ACHN (cell line): ENCODE results near the gene HDAC7.
A peak's percentile ranks its signal among the peaks of the same experiment; 100 is the strongest.

Source experiments
- DNase-seq: peaks from one replicate; pipeline ENCODE4 v3.0.0-alpha.2; 2015
- in situ Hi-C: cut with HindIII; loops from 2 replicates; pipeline ENCODE4 v1.10.0; 2017; ENCODE audit warnings: low sequenced_read_pairs, low pct_ligation_motif_present, low pct_unique_long_range_greater_than_20kb

Gene HDAC7

DNA sequence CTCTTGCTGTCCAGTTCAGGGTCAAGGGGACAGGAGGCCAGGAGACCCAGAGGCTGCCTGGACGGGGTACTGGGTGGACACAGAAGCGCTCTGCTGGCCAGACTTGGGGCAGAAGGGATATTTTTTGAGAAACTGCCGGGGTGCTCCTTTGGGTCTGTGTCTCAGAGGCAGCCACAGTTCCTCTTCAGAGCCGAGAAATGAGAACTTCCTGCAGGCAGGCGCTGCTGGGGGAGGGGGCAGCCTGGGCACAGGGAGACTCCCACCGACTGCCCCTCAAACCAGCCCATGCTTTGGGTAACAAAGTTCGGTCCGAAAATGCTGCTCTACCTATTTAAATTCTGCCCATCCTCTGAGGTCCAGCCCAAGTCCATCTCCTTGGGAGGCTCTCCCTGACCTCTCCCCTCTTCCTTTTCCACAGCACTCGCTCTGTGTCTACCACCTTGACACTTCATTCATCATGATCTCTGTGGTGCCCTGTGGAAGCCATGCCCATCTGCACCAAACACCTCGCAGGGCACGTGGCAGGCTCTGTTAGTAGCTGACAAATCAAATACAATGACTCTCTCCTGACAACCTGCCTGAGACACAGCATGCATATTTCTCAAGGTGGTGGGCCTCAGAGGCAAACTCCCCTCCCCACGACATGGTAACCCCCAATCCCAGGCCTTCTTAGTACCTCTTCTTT lies 16.4 kb downstream of the HDAC7 start:
- DNase-seq = no peak
- in situ Hi-C loops = no loop called here

DNA sequence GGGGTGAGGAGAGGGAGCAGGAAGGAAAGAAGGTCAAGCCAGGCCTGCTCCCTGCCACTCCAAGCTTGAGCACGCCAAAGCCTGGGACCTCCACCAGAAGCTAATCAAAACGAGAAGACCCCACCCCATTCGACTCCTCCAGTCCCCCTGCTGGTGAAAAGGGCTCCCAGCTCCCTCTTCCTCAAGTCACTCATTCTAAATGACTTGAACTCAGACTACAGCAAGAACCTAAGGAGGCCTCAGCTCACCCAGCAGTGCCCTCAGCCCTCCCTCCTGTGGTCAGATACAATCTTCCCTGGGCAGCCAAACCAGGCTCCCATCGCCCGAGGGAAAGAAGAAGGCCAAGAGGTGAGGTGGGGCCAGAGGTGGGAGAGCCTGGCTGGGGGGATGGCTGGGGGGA lies 17.4 kb downstream of the HDAC7 start:
- in situ Hi-C loops = no loop called here
- no peak for DNase-seq

DNA sequence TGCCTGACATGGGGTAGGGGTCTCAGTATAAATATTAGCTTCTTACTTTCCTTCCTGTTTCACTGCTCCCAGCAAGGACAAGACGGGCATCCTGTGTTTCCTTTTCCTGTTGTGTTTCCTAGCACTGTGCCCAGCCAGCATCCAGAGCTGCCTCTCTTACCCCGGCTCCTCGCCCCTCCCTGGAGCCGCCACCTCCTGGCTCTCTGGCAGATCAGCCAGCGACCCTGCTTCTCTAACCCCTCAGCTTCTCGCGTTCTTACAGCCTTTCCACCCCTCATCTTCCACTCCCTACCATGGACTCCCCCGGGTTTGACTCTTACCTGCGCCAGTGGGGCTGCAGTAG lies 17.8 kb downstream of the HDAC7 start:
- no peak for DNase-seq

DNA sequence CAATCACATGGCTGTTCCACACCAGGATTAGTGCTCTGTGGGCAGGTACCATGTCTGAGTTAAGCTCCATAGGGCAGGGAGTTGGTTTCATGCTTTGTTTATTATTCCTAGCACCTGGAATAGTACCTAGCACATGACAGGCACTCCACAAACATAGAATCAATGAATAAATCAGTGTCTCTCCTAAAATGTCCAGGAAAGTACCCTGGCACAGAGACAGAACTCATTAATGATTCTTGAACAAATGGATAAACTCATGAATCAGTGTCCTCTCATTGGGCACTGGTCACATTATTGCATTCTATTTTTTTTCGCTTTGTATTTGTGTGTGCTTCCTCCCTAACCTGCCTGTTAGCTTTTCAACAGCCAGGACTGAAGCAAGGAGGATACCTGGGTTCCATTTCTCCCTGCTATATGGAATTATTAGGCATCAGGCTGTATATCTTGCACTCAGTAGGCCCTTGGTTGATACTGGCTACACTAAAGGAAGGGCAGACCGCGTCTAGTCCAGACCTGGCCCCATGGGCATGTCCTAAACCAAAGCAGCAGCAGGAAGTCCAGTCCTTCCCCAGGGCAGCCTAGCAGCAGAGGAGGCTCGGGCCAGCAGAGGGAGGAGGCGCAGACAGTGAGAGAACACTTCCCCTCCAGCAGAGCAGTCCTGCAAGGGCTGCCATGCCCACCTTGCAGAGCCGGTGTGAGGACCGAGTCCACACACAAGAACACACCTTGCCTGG lies 18.4 kb downstream of the HDAC7 start:
- in situ Hi-C loops = no loop called here
- no peak for DNase-seq

More for the DNA sequence above, 17.8 kb downstream of the HDAC7 start:
- in situ Hi-C loops = no loop called here

DNA sequence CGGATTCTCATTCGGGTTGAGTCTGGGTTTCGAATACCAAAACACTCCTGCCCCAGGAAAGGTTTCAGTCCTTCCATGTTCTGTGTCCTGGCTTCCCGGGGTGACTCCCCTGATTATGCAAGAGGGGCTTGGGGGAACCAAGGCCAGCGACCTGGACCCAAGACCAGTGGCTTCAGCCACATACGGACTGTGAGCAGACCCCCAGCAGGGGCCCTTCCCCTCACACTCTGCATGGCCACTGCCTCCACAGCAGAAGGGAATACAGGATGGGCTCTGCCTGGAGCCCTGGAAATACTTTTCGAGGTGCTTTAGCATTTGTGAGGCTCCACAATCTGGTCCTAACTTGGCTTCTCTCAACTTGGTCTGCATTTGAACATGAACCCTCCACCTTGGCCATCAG lies 19.1 kb downstream of the HDAC7 start:
- in situ Hi-C loops = no loop called here

DNA sequence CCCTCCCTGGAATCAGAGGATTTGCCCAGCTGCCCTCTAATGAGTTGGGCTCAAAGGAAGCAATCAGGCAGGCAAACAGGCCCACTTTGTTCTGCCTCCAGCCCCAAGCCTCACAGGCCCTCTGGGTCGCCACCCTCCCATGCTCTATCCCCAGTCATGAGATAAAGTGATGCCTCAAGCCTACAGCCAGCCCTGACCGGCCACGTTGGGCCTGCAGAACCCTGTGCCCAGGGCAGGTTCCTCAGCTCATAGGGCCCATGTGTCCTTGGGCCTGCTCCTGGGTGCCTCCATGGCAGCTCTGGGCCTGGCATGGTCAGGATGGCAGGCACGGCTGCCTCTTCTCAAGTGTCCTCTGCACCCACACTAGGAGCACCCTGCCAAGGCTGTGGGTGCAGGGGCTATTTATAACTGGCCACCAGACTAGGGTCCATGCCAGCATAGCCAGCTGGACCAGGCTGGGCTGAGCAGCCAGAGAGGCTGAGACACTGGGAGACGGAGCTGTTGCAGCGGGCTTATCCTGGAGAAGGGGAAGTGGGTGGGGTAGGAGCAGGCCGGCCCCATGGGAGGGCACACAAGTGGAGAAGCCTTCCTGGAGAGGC lies 20.2 kb downstream of the HDAC7 start:
- in situ Hi-C loops = no loop called here
- no peak for DNase-seq

More for the DNA sequence above, 19.1 kb downstream of the HDAC7 start:
- DNase-seq = no peak

DNA sequence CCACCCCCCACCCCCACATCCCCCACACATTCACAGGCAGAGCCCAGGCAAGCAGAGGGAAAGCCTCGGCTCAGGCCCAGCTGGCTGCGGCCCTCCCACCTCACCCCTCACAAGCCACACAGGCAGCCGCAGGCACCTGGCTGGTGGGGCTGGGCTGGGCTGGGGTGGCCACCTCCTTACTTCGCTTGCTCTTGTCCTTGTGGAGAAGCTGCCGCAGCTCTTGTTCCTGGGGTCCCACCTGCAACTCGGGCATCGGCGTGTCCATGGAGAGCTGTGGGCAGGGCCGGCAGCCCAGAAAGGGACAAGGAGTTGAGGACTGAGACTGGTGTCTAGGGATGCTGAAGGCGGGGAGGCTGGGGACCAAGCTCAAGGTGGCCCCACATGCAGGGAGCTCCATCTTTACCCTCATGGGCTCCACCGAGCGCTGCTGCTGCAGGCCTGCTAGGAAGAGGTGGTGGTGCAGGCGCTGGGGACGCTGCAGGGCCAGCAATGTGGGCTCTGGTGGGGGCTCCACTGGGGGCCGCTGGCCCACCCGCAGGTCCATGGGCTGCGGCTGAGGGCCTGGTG lies 21.2 kb downstream of the HDAC7 start:
- in situ Hi-C loops = no loop called here
- no peak for DNase-seq

DNA sequence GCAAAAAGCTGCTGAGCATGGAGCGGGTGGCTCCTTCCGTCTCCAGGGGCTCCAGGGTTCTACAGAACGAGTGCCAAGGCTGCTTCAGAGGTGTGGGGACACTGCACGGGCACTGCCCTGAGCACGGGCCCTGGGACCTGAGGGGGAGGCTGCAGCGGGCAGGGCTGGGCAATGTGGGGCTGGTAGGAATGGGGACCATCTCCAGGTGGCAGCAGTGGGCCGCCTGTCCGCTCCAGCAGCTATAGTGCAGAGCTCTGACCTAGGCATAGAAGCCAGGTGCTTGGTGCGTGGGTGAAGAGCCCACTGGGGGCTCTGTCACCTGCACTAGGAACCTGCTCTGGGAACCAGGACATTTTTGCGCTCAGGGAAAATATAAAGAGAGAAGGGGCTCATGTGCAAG lies 22.3 kb downstream of the HDAC7 start:
- DNase-seq = peak; percentile 53
- in situ Hi-C loops = no loop called here

DNA sequence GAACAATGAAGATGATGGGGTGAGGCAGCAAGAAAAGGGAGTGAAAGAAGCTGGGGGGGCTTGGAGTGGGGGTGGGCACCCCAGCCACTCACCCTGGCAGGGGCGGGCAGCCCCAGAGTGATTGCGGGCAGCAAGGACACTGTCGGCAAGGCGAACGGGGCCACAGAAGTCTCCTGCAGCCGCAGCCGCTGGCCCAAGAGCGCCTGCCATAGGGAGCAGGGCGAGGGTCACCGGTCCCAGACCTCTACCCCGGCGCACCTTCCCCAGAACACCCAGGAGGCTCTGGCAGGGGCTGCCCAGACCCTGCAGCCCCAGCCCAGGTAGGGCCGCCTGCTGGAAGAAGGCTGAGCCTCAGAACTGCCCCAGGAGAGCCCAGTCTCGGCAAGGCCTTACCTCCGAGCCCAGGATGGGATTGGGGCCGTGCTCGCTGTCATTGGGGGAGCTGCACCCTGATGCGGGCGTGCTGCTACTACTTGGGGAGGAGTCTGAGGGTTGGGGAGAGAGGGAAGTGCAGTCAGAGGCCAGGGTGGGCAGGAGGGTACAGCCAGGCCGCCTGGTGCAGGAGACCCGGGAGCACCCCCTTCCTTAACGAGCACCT lies 23.8 kb downstream of the HDAC7 start:
- DNase-seq = no peak
- in situ Hi-C loops = no loop called here

DNA sequence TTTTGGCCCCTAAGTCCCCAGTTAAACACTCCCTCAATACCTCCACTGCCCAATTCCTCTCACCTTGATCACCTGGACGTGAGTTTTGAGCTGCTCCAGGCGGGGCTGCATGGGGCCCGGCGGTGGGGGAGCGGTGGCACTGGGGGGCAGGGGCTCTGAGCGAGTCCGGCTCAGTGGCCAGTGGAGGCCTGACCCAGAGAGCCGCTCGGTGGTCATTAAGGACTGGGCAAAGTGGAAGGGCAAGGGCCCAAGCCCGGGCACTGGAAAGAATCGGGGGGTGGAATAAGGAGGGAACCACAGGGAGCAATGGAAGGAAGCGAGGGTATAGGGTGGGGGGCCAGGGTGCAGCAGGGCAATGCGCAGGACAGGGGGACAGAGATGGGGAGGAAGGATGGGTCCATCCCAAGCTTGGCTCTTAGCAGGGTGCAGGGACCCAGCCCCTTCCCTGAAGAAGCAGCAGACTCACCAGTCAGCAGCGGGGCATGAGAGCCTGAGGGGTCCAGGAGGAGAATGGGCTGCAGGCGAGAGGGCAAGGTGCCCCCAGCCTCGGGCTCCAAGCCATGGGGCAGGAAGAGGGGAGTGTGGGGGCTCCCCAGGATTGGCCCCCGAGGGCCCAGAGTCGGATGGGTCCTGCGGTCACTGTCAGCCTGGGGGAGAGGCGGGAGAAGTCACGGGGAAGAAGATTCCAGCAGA lies 24.4 kb downstream of the HDAC7 start:
- in situ Hi-C loops = no loop called here
- DNase-seq = no peak

DNA sequence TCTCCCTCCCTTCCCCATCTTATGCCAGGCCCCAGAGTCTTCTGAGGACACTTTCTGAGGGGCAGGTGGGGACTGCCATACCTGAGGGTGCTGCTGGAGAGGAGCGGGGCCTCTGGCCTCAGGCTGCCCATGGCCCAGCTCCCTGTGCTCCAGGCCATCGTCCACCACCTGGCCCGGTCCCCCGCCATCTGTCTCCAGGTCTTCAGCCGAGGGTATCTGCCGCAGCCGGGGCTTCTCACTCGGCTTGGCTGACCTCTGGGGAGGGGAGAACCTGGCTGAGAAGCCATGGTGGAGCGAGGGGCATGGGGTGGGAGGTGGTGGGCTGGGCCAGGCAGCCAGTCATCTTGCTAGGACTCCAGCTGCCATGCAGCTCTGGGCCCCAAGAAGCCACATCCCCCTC lies 25.0 kb downstream of the HDAC7 start:
- in situ Hi-C loops = no loop called here
- no peak for DNase-seq

DNA sequence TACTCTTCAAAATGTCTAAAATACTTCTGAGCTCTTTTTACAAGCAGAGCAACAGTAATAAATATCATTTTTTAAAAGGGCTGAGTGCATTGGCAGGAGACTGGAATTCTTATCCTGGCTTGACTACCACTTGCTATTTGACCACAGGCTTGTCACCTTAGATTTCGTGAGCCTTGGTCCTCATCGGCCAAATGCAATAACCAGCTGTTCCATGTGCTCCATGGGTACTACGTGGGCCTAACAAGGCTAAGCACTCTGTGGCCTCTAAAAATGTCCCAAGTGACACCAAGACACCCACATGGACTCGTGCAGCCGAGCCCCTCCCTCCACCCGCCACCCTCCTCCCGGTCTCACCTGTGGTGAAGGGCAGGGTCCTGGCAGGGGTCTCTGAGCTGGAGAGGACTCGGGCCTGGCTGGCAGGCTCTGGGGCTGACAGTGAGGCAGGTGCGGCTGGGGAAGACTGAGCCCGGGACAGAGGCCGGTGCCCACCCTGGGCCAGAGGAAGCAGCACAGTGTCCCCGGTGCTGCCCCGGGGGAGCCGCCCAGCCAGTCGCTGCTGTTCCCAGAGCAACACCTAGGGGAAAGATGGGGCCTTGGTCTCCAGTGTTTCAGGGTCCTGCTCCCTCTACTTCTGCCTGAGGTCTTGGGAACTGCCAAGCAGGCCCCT lies 26.6 kb downstream of the HDAC7 start:
- no peak for DNase-seq
- in situ Hi-C loops = no loop called here

DNA sequence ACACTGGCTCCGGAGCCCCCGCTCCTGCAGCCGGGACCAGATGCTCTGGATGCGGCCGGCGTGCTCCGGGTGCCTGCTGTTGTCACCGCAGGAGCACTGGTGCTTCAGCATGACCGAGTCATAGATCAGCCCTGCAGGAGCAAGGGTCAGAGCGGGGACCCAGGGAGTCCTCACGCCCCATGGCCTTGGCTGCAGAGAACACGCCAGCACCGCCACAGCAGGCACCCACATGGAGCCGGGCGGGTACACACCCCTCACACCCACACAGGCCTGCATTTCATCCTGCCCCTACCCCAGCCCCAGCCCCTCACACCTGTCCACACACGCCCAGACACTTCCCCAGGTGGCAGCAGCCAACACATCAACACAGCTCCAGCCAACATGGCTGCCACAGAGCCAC lies 27.8 kb downstream of the HDAC7 start:
- DNase-seq = no peak
- in situ Hi-C loops = no loop called here

DNA sequence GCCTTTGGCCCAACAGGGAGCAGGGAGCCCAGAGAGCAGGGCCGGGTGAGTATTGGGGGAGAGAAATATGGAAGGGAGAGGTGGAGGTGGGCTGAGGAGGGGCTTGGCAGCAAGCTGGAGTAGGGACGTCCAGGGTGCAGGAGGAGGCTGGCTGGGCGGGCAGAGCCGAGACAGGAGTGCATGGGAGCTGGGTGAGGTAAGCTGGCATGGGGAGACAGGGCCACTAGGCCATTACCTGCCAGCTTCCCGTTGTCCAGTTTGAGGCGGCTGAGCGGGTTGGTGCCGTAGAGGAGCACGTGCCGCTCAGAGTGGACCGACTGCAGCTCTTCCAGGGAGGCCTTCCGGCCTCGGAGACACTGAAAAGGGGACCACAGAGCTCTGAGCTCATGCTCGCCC lies 28.4 kb downstream of the HDAC7 start:
- in situ Hi-C loops = no loop called here

DNA sequence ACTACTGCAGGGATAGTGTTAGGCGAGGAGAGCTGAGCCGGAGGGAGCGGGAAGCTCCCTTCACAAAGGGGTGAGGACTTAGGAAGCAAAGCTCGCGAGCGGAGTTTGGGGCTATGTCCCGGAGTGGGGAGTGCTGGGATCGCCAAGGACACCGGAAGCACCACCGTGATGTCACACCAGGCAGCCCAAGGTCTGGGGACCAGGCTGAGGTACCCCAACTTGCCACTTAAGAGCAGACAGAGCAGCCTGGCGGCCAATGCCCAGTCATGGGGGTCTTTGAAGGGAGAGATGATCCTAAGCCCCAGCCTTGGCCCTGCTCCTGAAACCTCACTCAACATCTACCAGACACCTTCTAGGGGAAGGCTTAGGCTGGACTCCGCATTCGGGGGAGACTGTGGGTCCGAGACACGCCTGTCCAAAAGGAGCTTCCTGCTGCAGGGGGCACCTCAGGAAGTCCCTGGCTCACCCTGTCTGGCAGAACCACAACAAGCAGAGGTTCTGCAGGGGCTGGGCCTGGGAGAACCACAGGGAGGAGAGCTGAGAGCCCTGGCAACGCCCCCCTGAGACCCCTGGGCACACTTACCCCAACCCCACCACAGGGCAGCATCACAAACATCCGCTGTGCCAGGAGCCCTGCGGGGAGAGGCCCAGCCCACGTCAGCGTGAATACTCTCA lies 28.9 kb downstream of the HDAC7 start:
- no peak for DNase-seq
- in situ Hi-C loops = no loop called here

More for the DNA sequence above, 28.4 kb downstream of the HDAC7 start:
- no peak for DNase-seq

DNA sequence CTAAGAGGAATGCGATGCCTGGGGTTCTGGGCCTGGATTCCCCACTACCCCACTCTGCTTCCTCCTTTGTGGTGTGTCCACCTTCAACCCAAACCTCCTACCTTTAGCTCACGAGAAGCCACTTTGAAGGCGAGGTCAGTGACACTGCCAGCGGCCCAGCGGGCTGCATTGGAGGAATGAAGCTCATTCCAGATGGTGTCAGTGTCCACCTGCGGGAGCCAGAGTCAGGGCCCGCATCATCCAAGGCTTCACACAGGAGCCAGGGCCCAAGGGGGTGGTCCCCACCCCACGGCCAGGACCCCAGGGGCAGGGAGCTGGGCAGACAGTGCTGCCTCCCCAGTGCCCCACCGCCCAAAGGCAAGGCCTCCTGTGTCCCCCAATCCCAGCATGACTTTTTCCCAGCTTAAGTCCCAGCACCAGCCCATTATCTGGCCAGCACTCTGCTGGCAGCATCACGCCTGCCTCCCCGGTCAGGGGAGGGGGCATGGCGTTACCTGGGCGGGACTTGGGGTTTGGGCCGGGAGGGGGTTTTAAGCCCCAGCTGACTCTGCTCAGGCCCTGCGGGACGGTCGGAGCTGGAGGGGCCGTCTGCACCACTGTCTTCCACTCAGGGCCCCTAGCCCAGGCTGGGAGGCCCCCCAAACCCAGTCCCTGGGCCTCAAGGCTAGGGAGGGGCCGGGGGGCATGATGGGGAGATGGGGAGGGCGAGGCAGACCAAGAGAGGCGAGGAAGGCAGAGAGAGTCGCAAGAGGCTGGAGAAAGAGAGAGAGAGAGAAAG lies 29.8 kb downstream of the HDAC7 start:
- no peak for DNase-seq
- in situ Hi-C loops = no loop called here

DNA sequence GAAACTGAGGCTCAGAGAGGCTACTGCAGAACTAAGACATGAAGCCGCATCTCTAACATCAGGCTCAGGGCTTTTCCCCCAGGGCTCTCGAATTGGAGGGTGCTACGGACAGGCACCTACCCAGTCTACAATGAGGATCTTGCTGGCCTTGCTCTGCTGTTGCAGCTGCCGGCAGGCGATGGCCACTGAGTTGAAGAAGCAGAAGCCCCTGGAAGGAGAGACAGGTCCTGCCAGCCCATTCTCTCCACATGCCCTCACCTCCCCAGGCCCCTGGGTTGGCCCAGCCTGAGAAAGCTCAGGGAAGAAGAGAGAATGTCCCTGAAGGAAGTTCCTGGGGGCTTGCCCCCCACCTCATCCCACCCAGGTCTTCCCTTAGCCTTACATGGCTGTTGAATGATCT lies 30.6 kb downstream of the HDAC7 start:
- in situ Hi-C loops = no loop called here
- DNase-seq = no peak
